PC-9 (cell line): ENCODE results near the gene SHTN1. TPM values are rescaled to one million over a fixed set of nuclear protein-coding genes. Genes with fewer than 3 reads are reported as not detected.

Experiments used
- BruUV-seq: library from RNA; stranded (reverse); fragments of 400-500 nt; replicated peaks from 2 replicates; lab custom pipeline; 2021; lab: Mats Ljungman, UMichigan
- CTCF ChIA-PET: fragments of 300-600 bp; sonication (Branson Sonifier 250); formaldehyde crosslinking; loops from one replicate; lab custom pipeline; 2022; ENCODE audit warnings: antibody characterized with exemption; lab: Charles Lee
- POLR2A ChIA-PET: fragments of 300-600 bp; sonication (Branson Sonifier 250); formaldehyde crosslinking; loops from one replicate; lab custom pipeline; 2022; ENCODE audit warnings: antibody characterized with exemption; ENCODE audit not compliant: unreplicated experiment; lab: Charles Lee
- DNase-seq, 2 experiments: peaks; one replicate each; pipeline versions ENCODE4 v3.0.0 to v3.0.0-alpha.2; 2015 to 2022; ENCODE audit warnings: mixed read lengths in 1 of 2
- H2AFZ ChIP-seq: fragments of 200-600 bp; sonication (generic); 2 replicates; pipeline ENCODE4 v1.8.1; 2017; ENCODE audit warnings: antibody characterized with exemption
- H3F3A ChIP-seq: fragments of 200-600 bp; sonication (generic); 2 replicates; pipeline ENCODE4 v1.8.1; 2017; ENCODE audit warnings: antibody characterized with exemption, mild to moderate bottlenecking, low read depth; ENCODE audit not compliant: insufficient read depth
- H3K27ac ChIP-seq: fragments of 200-600 bp; sonication (generic); 2 replicates; pipeline ENCODE4 v1.6.1; 2016; ENCODE audit warnings: mixed run types
- H3K27me3 ChIP-seq: fragments of 200-600 bp; sonication (generic); 2 replicates; pipeline ENCODE4 v1.6.1; 2016; ENCODE audit warnings: low read depth, mixed run types; ENCODE audit not compliant: insufficient read depth
- H3K36me3 ChIP-seq: fragments of 200-600 bp; sonication (generic); 2 replicates; pipeline ENCODE4 v1.6.1; 2016; ENCODE audit warnings: low read depth, mixed run types
- H3K4me1 ChIP-seq: fragments of 200-600 bp; sonication (generic); replicated peaks from 2 replicates; pipeline ENCODE4 v1.6.1; 2016; ENCODE audit warnings: mixed run types; ENCODE audit not compliant: insufficient read depth
- H3K4me2 ChIP-seq: fragments of 200-600 bp; sonication (generic); 2 replicates; pipeline ENCODE4 v1.6.1; 2017; ENCODE audit warnings: mixed run types
- H3K4me3 ChIP-seq: fragments of 200-600 bp; sonication (generic); 2 replicates; pipeline ENCODE4 v1.6.1; 2016; ENCODE audit warnings: mixed run types
- H3K79me2 ChIP-seq: fragments of 200-600 bp; sonication (generic); 2 replicates; pipeline ENCODE4 v1.6.1; 2017; ENCODE audit warnings: low read depth, mixed run types
- H3K9me2 ChIP-seq: fragments of 200-600 bp; sonication (generic); 2 replicates; pipeline ENCODE4 v1.8.1; 2017; ENCODE audit warnings: mild to moderate bottlenecking; ENCODE audit not compliant: insufficient read depth
- H3K9me3 ChIP-seq: fragments of 200-600 bp; sonication (generic); 2 replicates; pipeline ENCODE4 v1.8.1; 2016; ENCODE audit warnings: low read depth; ENCODE audit not compliant: insufficient read depth
- H4K20me1 ChIP-seq: fragments of 200-600 bp; sonication (generic); 2 replicates; pipeline ENCODE4 v1.8.1; 2017; ENCODE audit not compliant: insufficient read depth
- EZH2 ChIP-seq: fragments of 200-600 bp; sonication (generic); IDR thresholded peaks from 2 replicates; pipeline ENCODE4 v1.8.0; 2017; ENCODE audit warnings: antibody characterized with exemption, low read depth
- intact Hi-C: fragments of 100-400 bp; cut with micrococcal nuclease; formaldehyde crosslinking; loops from one replicate; pipeline ENCODE4 v1.10.0; 2022; ENCODE audit not compliant: unreplicated experiment
- total RNA-seq: library from RNA; stranded (reverse); gene quantifications from 2 replicates; pipeline ENCODE4 v1.2.3, GENCODE V29; 2021
- TF ChIP-seq, protein P1 (sequence below): fragments of 200-600 bp; sonication (generic); conservative IDR thresholded peaks from 2 replicates; pipeline ENCODE4 v1.6.1; 2017; ENCODE audit warnings: mixed run types, antibody characterized with exemption, mild to moderate bottlenecking, moderate library complexity

The SHTN1 gene
- total RNA-seq, 1 experiment from 2014 or later = 33.6 TPM

DNA sequence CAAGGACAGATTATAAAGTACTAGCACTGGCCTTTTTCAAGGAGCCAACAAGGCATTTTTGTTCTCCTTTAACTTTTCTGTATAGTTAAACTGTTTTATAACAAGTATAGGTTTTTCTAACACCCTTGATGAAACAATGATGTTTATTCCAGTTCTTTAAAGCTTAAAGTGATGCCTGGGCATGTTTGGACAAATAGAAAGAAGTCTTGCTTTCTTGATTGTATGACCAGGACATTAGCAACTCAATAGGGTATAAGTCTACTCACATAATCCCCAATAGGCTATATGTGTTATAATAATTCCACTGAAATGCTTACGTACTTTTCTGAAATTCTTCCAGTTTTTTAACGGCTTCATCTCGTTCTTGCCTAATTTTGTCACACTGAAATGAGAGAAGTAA lies 36.7 kb downstream of the SHTN1 start:
- no peaks in the 10 kb centered on the region for H3K9me2 ChIP-seq
- POLR2A ChIA-PET = no interaction called here
- no peaks in the 10 kb centered on the region for H4K20me1 ChIP-seq
- H3K79me2 ChIP-seq = 0 out of 2 replicates have a peak, but pooled peaks cover 3% of the 10 kb centered on the region
- H3K9me3 ChIP-seq = no peaks in the 10 kb centered on the region
- no peak overlapping the region for H3K4me2 ChIP-seq
- no peak overlapping the region for H3K4me3 ChIP-seq
- H3K27me3 ChIP-seq = no peaks in the 10 kb centered on the region
- CTCF ChIA-PET = no interaction called here
- intact Hi-C loops = no loop called here
- H3K4me1 ChIP-seq = peaks cover 2% of the 10 kb centered on the region; the same call in 1 of the 2 replicates
- DNase-seq = no peak
- H2AFZ ChIP-seq = no peak overlapping the region
- no peak overlapping the region for H3K27ac ChIP-seq
- H3K36me3 ChIP-seq = no peaks in the 10 kb centered on the region
- no peaks in the 10 kb centered on the region for H3F3A ChIP-seq
- BruUV-seq = no TSS peak
- TF ChIP-seq, protein P1, sequence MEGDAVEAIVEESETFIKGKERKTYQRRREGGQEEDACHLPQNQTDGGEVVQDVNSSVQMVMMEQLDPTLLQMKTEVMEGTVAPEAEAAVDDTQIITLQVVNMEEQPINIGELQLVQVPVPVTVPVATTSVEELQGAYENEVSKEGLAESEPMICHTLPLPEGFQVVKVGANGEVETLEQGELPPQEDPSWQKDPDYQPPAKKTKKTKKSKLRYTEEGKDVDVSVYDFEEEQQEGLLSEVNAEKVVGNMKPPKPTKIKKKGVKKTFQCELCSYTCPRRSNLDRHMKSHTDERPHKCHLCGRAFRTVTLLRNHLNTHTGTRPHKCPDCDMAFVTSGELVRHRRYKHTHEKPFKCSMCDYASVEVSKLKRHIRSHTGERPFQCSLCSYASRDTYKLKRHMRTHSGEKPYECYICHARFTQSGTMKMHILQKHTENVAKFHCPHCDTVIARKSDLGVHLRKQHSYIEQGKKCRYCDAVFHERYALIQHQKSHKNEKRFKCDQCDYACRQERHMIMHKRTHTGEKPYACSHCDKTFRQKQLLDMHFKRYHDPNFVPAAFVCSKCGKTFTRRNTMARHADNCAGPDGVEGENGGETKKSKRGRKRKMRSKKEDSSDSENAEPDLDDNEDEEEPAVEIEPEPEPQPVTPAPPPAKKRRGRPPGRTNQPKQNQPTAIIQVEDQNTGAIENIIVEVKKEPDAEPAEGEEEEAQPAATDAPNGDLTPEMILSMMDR = no peak
- TF ChIP-seq EZH2 = no peak

DNA sequence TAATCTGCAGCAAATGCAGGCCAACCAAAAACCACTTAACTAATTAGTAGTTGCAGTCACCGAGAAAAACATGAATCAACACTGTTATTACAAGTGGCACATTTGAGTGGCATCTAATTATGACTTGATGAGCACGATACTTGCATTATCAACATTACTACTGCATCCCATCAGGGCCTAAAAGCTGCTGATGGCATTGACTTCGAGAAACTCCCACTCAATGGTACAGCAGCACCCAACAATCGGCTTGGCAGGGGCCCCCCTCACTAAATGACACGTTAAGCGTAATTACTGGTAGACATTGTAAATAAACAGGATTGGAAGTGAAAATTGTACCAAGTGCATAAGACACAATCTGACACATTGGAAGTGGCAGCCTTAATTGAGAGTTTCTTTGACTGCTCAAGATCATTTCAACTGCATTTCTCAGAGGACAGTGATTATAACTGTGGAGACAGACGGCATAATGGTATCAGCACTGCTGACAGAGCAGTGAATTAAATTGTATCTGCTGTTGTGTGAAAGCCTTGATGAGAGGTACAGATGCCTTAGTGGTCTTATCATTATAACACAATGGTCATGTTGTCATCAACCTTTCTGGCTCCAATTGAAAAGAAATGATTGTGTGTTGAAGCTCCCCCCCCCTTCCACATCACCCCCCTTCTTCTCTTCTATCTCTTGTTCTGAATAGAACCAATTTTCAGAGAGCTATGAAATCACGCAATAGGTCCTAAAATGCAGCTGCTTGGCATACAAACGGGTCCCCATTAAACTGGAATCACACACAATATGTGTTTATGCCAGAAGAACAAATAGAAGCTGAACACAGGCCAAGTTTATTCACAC lies 43.4 kb downstream of the SHTN1 start:
- POLR2A ChIA-PET = no interaction called here
- Histone ChIP-seq H3K9me3 (no peaks in the 10 kb centered on the region), H2AFZ (no peak overlapping the region), H4K20me1 (no peaks in the 10 kb centered on the region), H3K27me3 (no peaks in the 10 kb centered on the region), H3F3A (no peaks in the 10 kb centered on the region), H3K27ac (no peak overlapping the region), H3K4me3 (no peak overlapping the region), H3K9me2 (no peaks in the 10 kb centered on the region), H3K36me3 (no peaks in the 10 kb centered on the region), H3K4me2 (no peak overlapping the region), H3K79me2 (no peaks in the 10 kb centered on the region), H3K4me1 (no peaks in the 10 kb centered on the region)
- intact Hi-C loops = no loop called here
- no peak for DNase-seq
- CTCF ChIA-PET = no interaction called here
- TF ChIP-seq EZH2 = no peak
- TF ChIP-seq, protein P1 = no peak
- BruUV-seq = no TSS peak

DNA sequence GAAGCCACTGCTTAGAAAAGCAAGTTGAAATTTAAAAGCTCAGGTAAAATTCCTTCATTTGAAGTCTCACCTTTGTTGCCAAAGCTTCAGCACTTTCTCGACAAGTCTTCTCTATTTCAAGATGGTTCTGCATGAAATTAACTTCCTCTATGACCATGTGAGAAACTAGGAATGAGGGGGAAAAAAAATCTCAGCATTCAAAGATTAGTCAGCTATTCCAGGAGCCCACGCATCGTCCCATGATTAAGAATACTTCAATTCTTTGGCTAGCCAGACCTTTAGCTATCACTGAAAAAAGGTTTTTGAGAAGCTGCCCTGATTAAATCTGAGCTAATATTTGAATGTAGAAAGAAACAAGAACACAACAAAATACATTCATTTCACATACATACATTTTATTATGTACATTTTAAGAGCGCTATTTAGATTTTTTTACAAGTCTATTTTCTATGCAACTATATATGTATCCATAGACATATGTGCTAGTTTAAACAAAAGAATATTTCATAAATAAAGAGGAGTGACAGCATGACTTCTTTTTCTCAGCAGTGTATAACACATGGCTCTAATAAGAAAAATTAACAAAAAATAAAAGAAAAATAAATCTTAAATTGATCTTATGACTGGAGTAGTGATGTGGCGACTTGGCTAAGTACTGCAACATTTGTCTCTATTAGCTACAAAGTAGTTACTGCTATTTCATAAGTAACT lies 44.8 kb downstream of the SHTN1 start:
- no peaks in the 10 kb centered on the region for H3K9me3 ChIP-seq
- H3K9me2 ChIP-seq = no peaks in the 10 kb centered on the region
- intact Hi-C loops = no loop called here
- CTCF ChIA-PET = no interaction called here
- H4K20me1 ChIP-seq = no peaks in the 10 kb centered on the region
- H2AFZ ChIP-seq = no peak overlapping the region
- no peak overlapping the region for H3K4me3 ChIP-seq
- no peaks in the 10 kb centered on the region for H3K4me1 ChIP-seq
- POLR2A ChIA-PET = no interaction called here
- no TSS peak for BruUV-seq
- no peak for DNase-seq
- TF ChIP-seq, protein P1 = no peak
- TF ChIP-seq EZH2 = no peak
- no peak overlapping the region for H3K4me2 ChIP-seq
- no peak overlapping the region for H3K27ac ChIP-seq
- H3F3A ChIP-seq = no peaks in the 10 kb centered on the region
- no peaks in the 10 kb centered on the region for H3K27me3 ChIP-seq
- no peaks in the 10 kb centered on the region for H3K79me2 ChIP-seq
- no peaks in the 10 kb centered on the region for H3K36me3 ChIP-seq
